OCI-LY3 (cell line): Measurements from ENCODE around the gene CLEC18C.
"Not testable (repeated sequence)": the region's sequence is repeated elsewhere in the genome, so short reads cannot be mapped to it uniquely, and the experiment has no call there.

Source experiments
- CTCF ChIP-seq: fragments of 200-600, 300-600 bp; sonication (generic); IDR thresholded peaks from 2 replicates; pipeline ENCODE4 v1.5.1; 2014; ENCODE audit warnings: antibody characterized with exemption, low read length, low read depth
- EZH2phosphoT487 ChIP-seq: fragments of 200-600 bp; shearing (Covaris generic); IDR thresholded peaks from 2 replicates; pipeline ENCODE4 v1.6.1; 2018; ENCODE audit warnings: antibody characterized with exemption, mixed run types, low read depth

- TF ChIP-seq CTCF, EZH2phosphoT487: not testable (repeated sequence)
Observed at GRCh38 chr16:70126226-70126625, 47.4 kb upstream of the CLEC18C start.
